GM06990 (cell line): ENCODE measurements around the gene RNF169.
A peak's percentile ranks its signal among the peaks of the same experiment; 100 is the strongest.

ENCODE experiments used
- DNase-seq: peaks from one replicate; pipeline ENCODE4 v3.0.0-alpha.2; 2011; ENCODE audit not compliant: insufficient read length; ENCODE audit errors: extremely low read depth
- H3K27me3 ChIP-seq: replicated peaks from 2 replicates; pipeline ENCODE4 v1.6.0; 2011; ENCODE audit warnings: low read length; ENCODE audit not compliant: control insufficient read depth, insufficient read depth
- H3K36me3 ChIP-seq: 2 replicates; pipeline ENCODE4 v1.5.1; 2011; ENCODE audit warnings: low read length; ENCODE audit not compliant: control insufficient read depth, insufficient read depth
- H3K4me3 ChIP-seq: replicated peaks from 2 replicates; pipeline ENCODE4 v1.5.1; 2011; ENCODE audit warnings: low read depth, mild to moderate bottlenecking, control low read depth, low read length
- TF ChIP-seq, protein P1 (sequence below): IDR thresholded peaks from 2 replicates; pipeline ENCODE4 v1.5.1; 2011; ENCODE audit warnings: low read length, control low read depth, mild to moderate bottlenecking, inconsistent platforms; ENCODE audit not compliant: insufficient read depth, poor library complexity, severe bottlenecking

The RNF169 gene

DNA sequence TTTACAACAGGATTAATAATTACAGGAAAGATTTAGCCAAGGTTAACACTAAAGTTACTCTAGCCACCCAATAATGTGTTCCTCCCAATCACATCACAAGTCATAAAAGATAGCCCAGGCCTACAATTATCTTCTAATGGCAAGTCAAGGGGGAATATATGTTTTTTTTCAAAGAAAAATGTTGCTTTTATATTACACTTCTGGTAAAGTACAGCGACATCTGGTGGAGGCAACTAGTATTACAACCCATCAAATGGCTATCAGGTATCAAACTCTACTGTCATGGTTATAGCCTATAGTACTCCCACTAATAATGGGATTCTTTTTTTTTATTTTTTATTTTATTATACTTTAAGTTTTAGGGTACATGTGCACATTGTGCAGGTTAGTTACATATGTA is 128.5 kb downstream of the RNF169 start:
- TF ChIP-seq, protein P1, sequence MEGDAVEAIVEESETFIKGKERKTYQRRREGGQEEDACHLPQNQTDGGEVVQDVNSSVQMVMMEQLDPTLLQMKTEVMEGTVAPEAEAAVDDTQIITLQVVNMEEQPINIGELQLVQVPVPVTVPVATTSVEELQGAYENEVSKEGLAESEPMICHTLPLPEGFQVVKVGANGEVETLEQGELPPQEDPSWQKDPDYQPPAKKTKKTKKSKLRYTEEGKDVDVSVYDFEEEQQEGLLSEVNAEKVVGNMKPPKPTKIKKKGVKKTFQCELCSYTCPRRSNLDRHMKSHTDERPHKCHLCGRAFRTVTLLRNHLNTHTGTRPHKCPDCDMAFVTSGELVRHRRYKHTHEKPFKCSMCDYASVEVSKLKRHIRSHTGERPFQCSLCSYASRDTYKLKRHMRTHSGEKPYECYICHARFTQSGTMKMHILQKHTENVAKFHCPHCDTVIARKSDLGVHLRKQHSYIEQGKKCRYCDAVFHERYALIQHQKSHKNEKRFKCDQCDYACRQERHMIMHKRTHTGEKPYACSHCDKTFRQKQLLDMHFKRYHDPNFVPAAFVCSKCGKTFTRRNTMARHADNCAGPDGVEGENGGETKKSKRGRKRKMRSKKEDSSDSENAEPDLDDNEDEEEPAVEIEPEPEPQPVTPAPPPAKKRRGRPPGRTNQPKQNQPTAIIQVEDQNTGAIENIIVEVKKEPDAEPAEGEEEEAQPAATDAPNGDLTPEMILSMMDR = peak; percentile 39
- no peak overlapping the region for H3K4me3 ChIP-seq
- no peaks in the 10 kb centered on the region for H3K27me3 ChIP-seq
- no peak for DNase-seq
- no peaks in the 10 kb centered on the region; the same call in none of the 2 replicates for H3K36me3 ChIP-seq
